ENCODE results near the gene POPDC2. TPM values are rescaled to one million over a fixed set of nuclear protein-coding genes. Genes with fewer than 3 reads are reported as not detected.

Gene POPDC2
- total RNA-seq, 2 donors from 2014 or later, result 6.6 to 7.2 TPM

DNA sequence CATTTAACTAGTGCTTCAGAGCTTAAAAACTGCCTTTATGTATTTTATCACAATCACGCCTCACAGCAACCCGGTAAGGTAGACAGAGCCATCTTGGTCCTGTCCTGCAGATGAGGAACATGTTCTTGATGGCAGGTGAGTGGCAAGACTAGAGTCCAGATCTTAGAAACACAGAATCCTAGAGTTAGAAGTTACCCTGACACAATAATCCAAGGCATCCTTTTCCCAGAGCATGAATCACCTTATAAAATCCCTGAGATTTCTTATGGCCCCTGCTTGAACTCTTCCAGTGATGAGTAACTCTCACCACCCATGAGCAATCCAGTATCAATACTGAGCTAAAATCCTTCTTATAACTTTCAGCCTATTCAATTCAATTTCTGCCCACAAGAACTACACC, 16.9 kb downstream of the POPDC2 start:
- peaks cover 40% of the 10 kb centered on the region for H3K4me1 Mint-ChIP-seq (ENCODE audit: low read depth)
- peaks cover 5 to 17% of the 10 kb centered on the region in 2 donors for H3K36me3 Mint-ChIP-seq (ENCODE audit: insufficient read depth in 2 of 2)
- peak overlapping the region; percentile 39 for H3K27ac Mint-ChIP-seq
- no peak for DNase-seq
- H3K9me3 Mint-ChIP-seq, result peaks cover 2 to 3% of the 10 kb centered on the region in 2 donors
- H3K27me3 Mint-ChIP-seq (ENCODE audit: low read depth), result no peaks in the 10 kb centered on the region
- H3K4me3 Mint-ChIP-seq, result peak overlapping the region in 1 of 2 donors; percentile 42
- ATAC-seq (replicated peaks in 1 of 2), result no peak

DNA sequence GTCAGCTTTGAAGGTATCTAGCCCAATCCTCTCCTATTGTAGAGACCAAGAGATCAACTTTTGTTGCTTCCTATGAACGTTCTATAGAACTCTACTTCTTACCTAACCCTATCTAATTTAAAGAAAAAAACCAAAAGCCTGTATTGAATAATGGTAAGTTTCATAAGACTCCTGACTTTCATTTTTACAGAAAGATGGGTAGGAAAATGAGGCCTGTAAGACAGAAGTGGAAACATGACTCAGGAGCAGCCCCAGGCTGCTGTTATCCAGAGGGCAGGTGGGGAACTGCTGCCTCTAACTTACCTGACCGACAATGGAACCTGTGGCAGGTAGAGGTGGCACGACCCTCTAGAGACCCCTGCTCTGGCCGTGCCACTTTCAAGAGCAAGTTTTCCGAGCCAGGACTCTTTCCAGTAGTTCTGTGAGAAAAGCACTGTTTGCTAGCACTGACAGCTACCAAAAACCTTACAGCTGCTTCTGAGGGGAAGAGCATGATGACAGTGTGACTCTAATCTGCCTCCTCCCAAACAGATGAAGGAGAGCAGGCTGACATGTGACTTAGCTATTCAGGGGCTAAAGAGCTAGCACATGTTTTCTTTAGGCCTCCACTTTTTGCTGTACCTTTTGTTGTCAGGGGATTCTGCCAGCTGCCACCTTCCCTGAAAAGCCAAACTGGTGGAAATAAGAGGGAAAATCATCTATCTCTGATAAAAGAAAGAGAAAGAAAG, 17.5 kb downstream of the POPDC2 start:
- Mint-ChIP-seq H3K4me1 (ENCODE audit: low read depth) (peaks cover 46% of the 10 kb centered on the region), H3K9me3 (peaks cover 2 to 3% of the 10 kb centered on the region in 2 donors), H3K27me3 (ENCODE audit: low read depth) (no peaks in the 10 kb centered on the region), H3K4me3 (peak overlapping the region in 1 of 2 donors; percentile 42), H3K27ac (peak overlapping the region; percentile 39), H3K36me3 (ENCODE audit: insufficient read depth in 2 of 2) (peaks cover 5 to 17% of the 10 kb centered on the region in 2 donors)
- peak in 1 of 2 donors; percentile 19 for DNase-seq
- peak; percentile 22 to 31 for ATAC-seq (replicated peaks in 1 of 2)

GRCh38 chr3:119641416-119641815, 19.0 kb downstream of the POPDC2 start:
- H3K4me1 Mint-ChIP-seq (ENCODE audit: low read depth), result peaks cover 51% of the 10 kb centered on the region

DNA sequence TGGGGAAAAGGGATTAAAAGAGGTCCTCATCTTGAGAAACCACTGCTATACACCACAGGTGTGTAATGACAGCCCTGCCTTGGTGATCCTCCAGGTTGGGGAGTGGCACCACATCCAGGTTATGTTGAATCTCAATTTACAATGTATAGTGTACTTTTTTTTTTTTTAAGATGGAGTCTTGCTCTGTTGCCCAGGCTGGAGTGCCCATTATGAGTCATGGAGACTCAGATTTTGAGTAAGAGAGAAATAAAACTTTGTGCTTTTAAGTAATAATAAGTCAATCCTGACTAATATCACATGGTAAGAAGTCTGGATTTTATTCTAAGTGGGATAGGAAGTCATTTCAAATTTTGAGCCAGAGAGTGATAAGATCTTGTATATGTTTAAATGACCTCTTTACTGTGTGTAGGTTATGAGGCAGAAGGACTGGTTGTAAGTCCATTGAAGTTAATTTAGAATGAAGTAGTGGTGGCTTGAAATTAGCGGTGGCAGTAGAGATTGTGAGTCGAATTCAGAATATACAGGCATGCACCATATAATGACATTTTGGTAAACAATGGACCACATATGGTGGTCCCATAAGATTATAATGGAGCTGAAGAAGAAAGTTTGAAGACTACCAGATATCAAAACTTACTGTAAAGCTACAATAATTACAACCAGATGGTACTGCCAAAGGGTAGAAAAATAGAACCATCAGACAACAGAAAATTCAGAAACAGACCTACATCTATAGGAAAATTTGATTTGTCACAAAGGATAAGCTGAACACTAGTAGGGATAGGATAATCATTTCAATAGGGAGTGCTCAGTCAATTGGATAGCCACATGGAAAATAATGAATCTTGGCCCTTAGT, 20.7 kb downstream of the POPDC2 start:
- H3K4me3 Mint-ChIP-seq, result peak overlapping the region; percentile 55 to 69
- peak; percentile 51 for DNase-seq
- ATAC-seq (replicated peaks in 1 of 2), result peak; percentile 48 to 50
- H3K36me3 Mint-ChIP-seq (ENCODE audit: insufficient read depth in 2 of 2), result peaks cover 9 to 19% of the 10 kb centered on the region in 2 donors
- H3K4me1 Mint-ChIP-seq (ENCODE audit: low read depth), result peaks cover 51% of the 10 kb centered on the region
- no peaks in the 10 kb centered on the region for H3K27me3 Mint-ChIP-seq (ENCODE audit: low read depth)
- peaks cover 4 to 5% of the 10 kb centered on the region in 2 donors for H3K9me3 Mint-ChIP-seq
- peak overlapping the region; percentile 97 for H3K27ac Mint-ChIP-seq

More at GRCh38 chr3:119641416-119641815, 19.0 kb downstream of the POPDC2 start:
- ATAC-seq (replicated peaks in 1 of 2), result no peak
- Mint-ChIP-seq H3K27ac (no peak overlapping the region), H3K9me3 (peaks cover 4 to 5% of the 10 kb centered on the region in 2 donors), H3K27me3 (ENCODE audit: low read depth) (no peaks in the 10 kb centered on the region), H3K4me3 (no peak overlapping the region), H3K36me3 (ENCODE audit: insufficient read depth in 2 of 2) (peaks cover 9 to 19% of the 10 kb centered on the region in 2 donors)
- DNase-seq, result no peak

DNA sequence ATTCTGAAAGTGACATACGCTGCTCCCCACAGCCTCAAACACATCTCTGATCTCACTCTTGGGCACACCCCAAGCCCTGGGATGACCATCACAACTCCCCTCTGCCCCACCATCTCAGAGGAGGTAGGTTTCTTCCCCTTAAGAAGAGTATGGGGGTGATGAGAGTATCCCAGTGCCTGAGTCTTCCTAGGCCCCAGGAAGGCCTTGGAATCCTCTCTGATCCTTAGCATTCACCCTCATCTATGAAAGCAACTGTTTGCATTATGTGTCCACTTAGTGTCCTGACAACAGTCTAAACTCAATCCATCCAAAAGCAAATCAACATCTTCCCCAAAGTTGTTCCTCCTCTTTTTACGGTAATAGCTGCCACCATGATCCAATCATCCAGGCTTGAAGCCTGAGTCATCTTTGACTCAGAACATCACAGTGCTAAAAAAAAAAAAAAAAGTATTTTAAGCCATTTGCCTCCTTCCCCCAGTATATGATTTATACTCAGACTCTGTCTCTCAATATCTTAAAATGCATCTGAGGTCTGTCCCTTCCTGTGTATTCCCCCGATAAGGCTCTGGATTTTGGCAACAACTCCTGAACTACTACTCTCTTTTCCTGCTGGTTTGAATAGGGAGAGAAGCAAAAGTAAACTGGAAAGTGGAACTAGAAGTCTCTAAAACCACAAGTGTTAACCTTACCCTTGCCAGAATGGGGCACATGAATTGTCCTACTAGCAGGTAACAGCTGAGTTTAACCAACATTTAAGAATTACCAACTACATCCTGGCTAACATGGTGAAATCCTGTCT, 22.5 kb downstream of the POPDC2 start:
- H3K27me3 Mint-ChIP-seq (ENCODE audit: low read depth), result no peaks in the 10 kb centered on the region
- ATAC-seq (replicated peaks in 1 of 2) (peak; percentile 46 to 47), DNase-seq (peak; percentile 28)
- peaks cover 38% of the 10 kb centered on the region for H3K4me1 Mint-ChIP-seq (ENCODE audit: low read depth)
- H3K4me3 Mint-ChIP-seq, result peak overlapping the region; percentile 55 to 69
- peak overlapping the region; percentile 97 for H3K27ac Mint-ChIP-seq
- peaks cover 4 to 5% of the 10 kb centered on the region in 2 donors for H3K9me3 Mint-ChIP-seq
- H3K36me3 Mint-ChIP-seq (ENCODE audit: insufficient read depth in 2 of 2), result peaks cover 9 to 19% of the 10 kb centered on the region in 2 donors

GRCh38 chr3:119636891-119637611, 23.3 kb downstream of the POPDC2 start:
- Mint-ChIP-seq H3K36me3 (ENCODE audit: insufficient read depth in 2 of 2) (peaks cover 9 to 19% of the 10 kb centered on the region in 2 donors), H3K4me1 (ENCODE audit: low read depth) (peaks cover 30% of the 10 kb centered on the region), H3K27me3 (ENCODE audit: low read depth) (no peaks in the 10 kb centered on the region), H3K9me3 (peaks cover 4 to 5% of the 10 kb centered on the region in 2 donors), H3K27ac (peak overlapping the region; percentile 4), H3K4me3 (no peak overlapping the region)
- ATAC-seq (replicated peaks in 1 of 2) (no peak), DNase-seq (no peak)

DNA sequence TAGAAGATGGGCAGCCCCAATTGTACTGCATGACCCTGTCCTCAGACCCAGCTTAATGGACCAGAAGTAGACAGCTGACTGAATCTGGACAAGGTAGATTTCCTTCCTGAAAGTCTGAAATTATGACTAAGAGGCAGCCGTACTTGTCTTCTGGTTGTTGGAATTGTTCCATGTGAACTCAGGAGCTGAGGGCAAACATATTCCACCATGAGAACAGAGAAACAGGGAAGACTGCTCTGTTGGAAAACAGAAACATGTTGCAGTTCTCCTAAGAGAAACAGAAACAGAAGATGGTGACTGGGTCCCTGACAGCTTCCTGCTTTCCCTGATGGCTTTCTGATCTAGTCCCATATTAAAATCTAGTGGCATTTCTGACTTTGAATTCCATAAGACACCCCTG, 24.1 kb downstream of the POPDC2 start:
- Mint-ChIP-seq H3K27ac (no peak overlapping the region), H3K4me1 (ENCODE audit: low read depth) (peaks cover 29% of the 10 kb centered on the region), H3K36me3 (ENCODE audit: insufficient read depth in 2 of 2) (peaks cover 7 to 16% of the 10 kb centered on the region in 2 donors), H3K27me3 (ENCODE audit: low read depth) (no peaks in the 10 kb centered on the region), H3K4me3 (no peak overlapping the region), H3K9me3 (peaks cover 4 to 5% of the 10 kb centered on the region in 2 donors)
- ATAC-seq (replicated peaks in 1 of 2), result no peak
- DNase-seq, result no peak

GRCh38 chr3:119635719-119636118, 24.7 kb downstream of the POPDC2 start:
- DNase-seq (no peak), ATAC-seq (replicated peaks in 1 of 2) (no peak)
- H3K36me3 Mint-ChIP-seq (ENCODE audit: insufficient read depth in 2 of 2), result peaks cover 7 to 11% of the 10 kb centered on the region in 2 donors
- H3K4me3 Mint-ChIP-seq, result no peak overlapping the region
- peaks cover 4% of the 10 kb centered on the region for H3K27me3 Mint-ChIP-seq (ENCODE audit: low read depth)
- H3K9me3 Mint-ChIP-seq, result peaks cover 4 to 5% of the 10 kb centered on the region in 2 donors
- peaks cover 34% of the 10 kb centered on the region for H3K4me1 Mint-ChIP-seq (ENCODE audit: low read depth)
- H3K27ac Mint-ChIP-seq, result no peak overlapping the region

DNA sequence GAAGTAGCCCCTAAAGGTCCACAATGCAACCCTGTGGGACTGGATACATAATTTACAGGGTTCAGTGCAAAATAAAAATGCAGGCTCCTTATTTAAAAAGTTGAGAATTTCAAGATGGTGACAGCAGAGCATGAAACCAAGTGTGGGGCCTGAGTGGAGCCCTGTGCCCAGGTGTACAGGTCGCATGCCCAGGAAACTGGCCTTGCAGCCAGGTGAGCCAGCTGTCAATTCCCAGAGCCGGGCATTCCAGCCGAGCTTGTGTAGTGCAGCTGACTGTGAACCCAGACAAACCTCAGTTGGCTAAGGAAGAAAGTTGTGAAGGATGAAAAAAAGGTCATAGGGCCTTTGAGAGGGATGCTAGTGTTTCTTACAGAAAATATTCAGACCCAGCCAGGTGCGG, 27.6 kb downstream of the POPDC2 start:
- H3K27ac Mint-ChIP-seq, result no peak overlapping the region
- DNase-seq (no peak), ATAC-seq (replicated peaks in 1 of 2) (no peak)
- H3K4me1 Mint-ChIP-seq (ENCODE audit: low read depth), result peaks cover 36% of the 10 kb centered on the region
- no peak overlapping the region for H3K4me3 Mint-ChIP-seq
- peaks cover 1% of the 10 kb centered on the region in 2 donors for H3K9me3 Mint-ChIP-seq
- peaks cover 22% of the 10 kb centered on the region for H3K27me3 Mint-ChIP-seq (ENCODE audit: low read depth)
- H3K36me3 Mint-ChIP-seq (ENCODE audit: insufficient read depth in 2 of 2), result peaks cover 1 to 5% of the 10 kb centered on the region in 2 donors

DNA sequence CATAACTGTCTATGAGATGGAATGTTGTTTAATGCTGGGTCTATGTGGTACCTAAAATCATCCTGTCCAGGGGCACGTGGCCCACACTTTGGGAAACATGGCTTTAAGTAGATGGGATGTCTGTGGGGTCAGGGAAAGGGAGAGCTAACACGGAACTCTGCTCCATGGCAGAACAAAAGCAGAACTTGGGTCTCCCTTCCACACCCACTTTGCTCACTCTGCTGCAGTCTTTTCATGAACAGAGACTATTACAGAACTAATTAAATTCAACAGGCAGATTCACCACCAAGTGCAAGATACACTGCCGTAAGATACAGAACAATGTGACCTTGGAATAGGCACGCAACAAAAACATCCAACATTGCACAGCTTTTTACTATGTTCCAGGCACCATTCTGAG, 28.2 kb downstream of the POPDC2 start:
- no peaks in the 10 kb centered on the region for H3K9me3 Mint-ChIP-seq
- ATAC-seq (replicated peaks in 1 of 2), result no peak

GRCh38 chr3:119631516-119631915, 28.9 kb downstream of the POPDC2 start:
- Mint-ChIP-seq H3K4me3 (no peak overlapping the region), H3K4me1 (ENCODE audit: low read depth) (peaks cover 45% of the 10 kb centered on the region), H3K27me3 (ENCODE audit: low read depth) (peaks cover 22% of the 10 kb centered on the region), H3K9me3 (no peaks in the 10 kb centered on the region), H3K36me3 (ENCODE audit: insufficient read depth in 2 of 2) (peaks cover 0 to 1% of the 10 kb centered on the region in 2 donors), H3K27ac (no peak overlapping the region)
- ATAC-seq (replicated peaks in 1 of 2) (no peak), DNase-seq (no peak)

More for the DNA sequence above, 28.2 kb downstream of the POPDC2 start:
- peaks cover 38% of the 10 kb centered on the region for H3K4me1 Mint-ChIP-seq (ENCODE audit: low read depth)
- no peak for DNase-seq
- peaks cover 22% of the 10 kb centered on the region for H3K27me3 Mint-ChIP-seq (ENCODE audit: low read depth)
- H3K4me3 Mint-ChIP-seq, result no peak overlapping the region
- peaks cover 0 to 3% of the 10 kb centered on the region in 2 donors for H3K36me3 Mint-ChIP-seq (ENCODE audit: insufficient read depth in 2 of 2)
- no peak overlapping the region for H3K27ac Mint-ChIP-seq

- no peak overlapping the region for H3K27ac Mint-ChIP-seq
- no peak for ATAC-seq (replicated peaks in 1 of 2)
- peak overlapping the region; percentile 14 to 43 for H3K4me3 Mint-ChIP-seq
Observed at GRCh38 chr3:119630880-119631329, 29.5 kb downstream of the POPDC2 start.

More at GRCh38 chr3:119630880-119631329, 29.5 kb downstream of the POPDC2 start:
- no peaks in the 10 kb centered on the region for H3K9me3 Mint-ChIP-seq
- DNase-seq, result no peak
- H3K36me3 Mint-ChIP-seq (ENCODE audit: insufficient read depth in 2 of 2), result peaks cover 0 to 1% of the 10 kb centered on the region in 2 donors
- peaks cover 49% of the 10 kb centered on the region for H3K4me1 Mint-ChIP-seq (ENCODE audit: low read depth)
- peaks cover 28% of the 10 kb centered on the region for H3K27me3 Mint-ChIP-seq (ENCODE audit: low read depth)

Data from activated T-cell treated with anti-CD3 and anti-CD28 coated beads, Interleukin-2, amount 50 U/mL, for 72 hours (primary cell).